RKO (cell line): ENCODE data around the gene SSNA1.

Experiments used
- DNase-seq: peaks from one replicate; pipeline ENCODE4 v3.0.0-alpha.2; 2016; ENCODE audit warnings: low spot score

Gene SSNA1

DNA sequence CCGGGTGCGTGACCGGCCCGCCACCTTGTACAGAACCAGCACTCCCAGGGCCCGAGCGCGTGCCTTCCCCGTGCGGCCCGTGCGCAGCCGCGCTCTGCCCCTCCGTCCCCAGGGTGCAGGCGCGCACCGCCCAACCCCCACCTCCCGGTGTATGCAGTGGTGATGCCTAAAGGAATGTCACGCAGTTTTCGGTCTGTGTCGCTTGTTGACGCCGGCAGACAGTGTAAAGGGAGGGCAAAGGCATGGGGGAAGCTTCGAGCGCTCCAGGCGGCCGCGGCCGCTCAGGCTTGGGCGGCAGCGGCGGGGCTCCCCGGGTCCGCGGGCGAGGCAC is 19.9 kb upstream of the SSNA1 start:
- peak; percentile 77 for DNase-seq

DNA sequence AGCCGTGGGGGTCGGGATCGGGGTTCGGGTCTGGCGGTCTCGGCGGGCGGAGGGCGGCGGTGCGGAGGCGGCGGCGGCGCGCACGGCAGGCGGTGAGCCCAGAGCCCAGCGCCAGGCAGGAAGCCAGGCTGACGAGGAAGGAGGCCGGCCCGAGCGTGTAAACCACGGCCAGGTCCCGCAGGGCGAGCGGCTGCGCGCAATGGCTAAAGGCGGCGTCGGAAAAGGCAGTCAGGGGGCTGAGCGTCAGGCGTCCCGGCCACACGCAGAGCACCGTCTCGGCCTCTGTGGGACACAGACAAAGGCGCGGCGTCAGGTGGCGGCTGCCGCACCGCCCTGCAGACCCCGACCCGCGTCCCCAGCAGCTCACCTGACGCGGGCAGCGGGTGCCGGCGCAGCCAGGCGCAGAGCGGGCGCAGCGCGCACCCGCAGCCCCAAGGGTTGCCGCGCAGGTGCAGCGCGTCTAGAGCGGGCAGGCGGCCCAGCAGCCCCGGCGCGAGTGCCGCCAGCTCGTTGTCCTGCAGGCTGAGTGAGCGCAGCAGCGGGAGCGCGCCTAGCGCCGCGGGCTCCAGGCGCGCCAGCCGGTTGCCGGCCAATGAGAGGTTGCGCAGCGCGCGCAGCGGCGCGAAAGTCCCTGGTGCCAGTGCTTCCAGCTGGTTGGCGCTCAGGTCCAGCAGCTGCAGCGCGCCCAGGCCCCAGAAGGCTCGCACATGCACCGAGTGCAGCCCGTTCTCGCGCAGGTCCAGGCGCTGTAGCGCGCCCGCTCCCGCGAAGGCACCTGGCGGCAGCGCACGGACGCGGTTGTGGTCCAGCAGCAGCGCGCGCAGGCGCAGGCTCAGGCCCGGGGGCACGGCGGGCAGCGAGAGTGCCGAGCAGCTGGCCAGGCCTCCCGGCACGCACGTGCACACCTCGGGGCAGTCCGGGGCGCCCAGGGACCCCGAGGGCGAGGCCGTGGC is 19.3 kb upstream of the SSNA1 start:
- DNase-seq, result peak; percentile 97

GRCh38 chr9:137169896-137170358 is 18.5 kb upstream of the SSNA1 start, which contains the start of gene LRRC26:
LRRC26 (minus strand) TSS chr9:137170051; CDS start chr9:137169943, 108 bp downstream.
- DNase-seq, result no peak

GRCh38 chr9:137170486-137171148 is 17.9 kb upstream of the SSNA1 start:
- DNase-seq, result no peak

DNA sequence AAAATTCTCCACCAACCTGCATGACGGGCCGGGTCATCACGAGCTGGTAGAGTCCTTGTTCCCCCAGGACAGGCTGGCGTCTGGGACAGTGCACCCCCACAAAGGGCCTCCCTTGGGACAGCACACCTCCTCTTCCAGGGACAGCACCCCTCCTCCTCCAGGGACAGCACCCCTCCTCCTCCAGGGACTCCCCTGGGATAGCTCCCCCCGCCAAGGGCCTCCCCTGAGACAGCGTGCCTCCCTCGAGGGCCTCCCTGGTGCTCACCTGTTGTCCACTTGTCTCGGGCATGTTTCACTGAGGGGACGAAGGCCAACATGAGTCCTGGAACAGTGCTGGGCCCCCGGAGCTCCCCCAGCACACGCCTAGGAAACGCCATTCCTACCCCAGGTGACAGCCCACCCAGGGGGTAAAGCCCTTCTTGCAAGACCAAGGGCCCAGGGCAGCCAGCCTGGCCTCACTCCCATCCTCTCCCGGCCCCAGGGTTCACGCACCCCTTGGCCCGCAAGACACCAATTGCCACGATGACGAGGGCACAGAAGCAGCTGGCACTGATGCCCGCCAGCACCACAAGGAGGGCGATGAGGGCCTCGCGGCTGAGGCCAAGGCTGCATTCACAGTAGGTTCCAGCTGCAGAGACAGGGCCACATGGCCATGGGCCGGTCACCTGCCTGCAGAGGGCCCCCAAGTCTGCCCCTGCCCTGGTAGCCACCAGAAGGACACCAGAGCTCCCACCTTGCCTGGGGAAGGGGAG is 17.2 kb upstream of the SSNA1 start:
- no peak for DNase-seq

GRCh38 chr9:137172901-137173795 is 15.3 kb upstream of the SSNA1 start:
- DNase-seq, result no peak

DNA sequence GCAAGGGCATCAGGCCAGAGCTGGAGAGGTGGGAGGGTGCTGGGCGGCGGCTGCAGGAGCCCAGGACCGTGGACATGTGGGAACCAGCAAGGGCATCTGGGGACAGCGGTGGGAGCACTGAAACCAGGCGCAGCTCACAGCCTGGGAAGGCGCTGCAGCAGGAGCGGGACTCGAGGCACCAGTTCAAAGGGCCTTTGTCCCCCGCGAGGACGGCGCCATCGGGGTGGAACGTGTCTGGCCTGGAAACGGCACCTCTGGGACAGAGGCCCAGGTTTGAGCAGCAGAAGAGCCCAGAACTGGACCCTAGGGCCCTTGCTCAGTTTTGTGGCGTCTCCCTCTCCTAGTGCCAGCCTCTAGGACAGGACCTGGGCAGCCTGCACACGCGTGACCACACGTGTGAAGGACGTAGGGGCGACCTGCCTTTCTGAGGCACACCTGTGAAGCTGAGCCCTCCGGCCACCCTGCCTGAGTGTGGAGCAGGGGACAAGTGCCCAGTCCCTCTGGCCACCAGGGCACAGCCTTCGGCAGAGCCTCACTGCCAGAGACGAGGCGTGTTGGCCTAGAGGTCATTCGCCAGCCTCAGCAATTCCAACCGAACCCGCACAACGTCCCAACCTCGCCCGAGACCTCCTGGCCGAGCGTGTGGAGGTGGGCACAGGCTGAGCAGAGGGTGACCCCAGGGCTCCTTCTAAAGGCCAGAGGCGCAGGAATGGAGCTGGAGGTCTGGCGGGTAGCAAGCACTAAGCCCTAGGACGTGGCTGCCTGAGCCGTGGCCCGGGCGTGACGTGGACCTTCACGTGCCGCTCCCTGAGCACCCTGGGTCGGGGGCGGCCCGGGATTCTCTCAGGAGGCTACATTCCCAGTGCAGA is 14.4 kb upstream of the SSNA1 start:
- no peak for DNase-seq

GRCh38 chr9:137174722-137175293 is 13.7 kb upstream of the SSNA1 start:
- DNase-seq, result no peak

GRCh38 chr9:137175345-137175961 is 13.0 kb upstream of the SSNA1 start:
- no peak for DNase-seq

- DNase-seq, result no peak
Observed at GRCh38 chr9:137176302-137177182, 11.9 kb upstream of the SSNA1 start.

DNA sequence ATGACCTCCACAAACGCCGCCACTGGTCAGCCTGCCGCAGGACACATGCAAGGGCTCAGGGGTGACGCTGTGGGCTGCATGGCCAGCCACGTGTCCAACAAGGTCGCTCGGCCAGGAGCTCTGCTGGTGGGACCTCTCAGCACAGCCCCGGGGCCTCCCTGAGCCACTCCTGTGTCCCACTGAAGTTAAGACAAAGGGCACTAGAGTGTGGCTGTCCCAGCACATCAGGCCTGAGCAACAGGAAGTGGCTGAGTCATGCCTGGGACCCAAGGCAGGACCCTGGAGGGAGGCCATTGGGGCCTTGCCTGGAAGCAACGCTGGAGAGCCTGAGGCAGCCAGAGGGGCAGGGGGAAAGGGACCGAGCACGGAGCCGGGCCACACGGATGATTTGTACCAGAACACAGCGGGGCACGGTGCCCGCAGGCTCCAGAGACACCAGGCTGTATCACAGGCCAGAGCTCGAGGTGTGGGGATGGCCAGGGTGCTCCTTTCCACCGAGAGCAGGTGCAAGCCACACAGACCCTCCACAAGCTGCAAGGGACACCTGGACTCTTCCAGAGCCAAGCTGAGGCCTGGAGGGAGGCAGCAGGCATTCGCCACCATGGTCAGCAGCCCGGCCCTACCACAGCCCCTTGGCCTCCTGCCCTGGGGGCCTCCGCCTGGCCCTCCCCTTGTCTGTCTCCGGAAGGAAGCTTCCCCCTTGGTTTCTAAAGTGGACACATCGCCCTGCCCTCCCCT is 10.1 kb upstream of the SSNA1 start:
- DNase-seq, result no peak

DNA sequence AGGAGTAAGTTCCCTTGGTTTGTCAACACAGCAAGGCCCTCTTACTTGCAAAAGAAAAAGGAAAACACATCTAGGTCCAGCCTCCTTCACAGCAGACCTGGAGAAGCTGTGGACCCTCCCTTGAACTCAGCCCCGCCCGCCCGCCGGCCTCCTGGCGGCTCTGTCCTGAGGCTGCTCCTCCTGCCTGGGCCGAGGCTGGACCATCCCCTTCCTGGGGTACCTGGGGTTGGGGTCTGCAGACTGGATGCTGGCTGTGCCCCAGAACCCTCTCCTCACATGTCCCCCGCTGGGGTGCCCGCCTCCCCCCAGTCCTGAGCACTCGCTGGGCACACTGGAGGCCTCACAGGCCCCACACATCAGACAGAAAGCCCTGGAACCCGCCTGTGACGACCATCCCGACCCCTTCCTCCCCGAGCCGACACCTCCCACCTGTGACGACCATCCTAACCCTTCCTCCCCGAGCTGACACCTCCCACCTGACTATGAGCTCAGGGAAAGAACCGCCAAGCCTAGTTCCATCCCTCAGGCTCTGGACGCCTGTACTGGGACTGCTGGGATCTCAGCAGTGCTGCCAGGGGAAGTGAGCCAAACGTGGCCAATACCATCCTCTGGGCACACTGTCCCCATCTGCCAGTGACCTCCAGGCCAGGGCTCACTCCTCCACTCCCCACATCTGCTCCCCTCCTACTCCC is 9.4 kb upstream of the SSNA1 start:
- DNase-seq, result no peak

- DNase-seq, result no peak
Observed at GRCh38 chr9:137179761-137180160, 8.7 kb upstream of the SSNA1 start.

- DNase-seq, result no peak
Observed at GRCh38 chr9:137180491-137180890, 8.0 kb upstream of the SSNA1 start.

DNA sequence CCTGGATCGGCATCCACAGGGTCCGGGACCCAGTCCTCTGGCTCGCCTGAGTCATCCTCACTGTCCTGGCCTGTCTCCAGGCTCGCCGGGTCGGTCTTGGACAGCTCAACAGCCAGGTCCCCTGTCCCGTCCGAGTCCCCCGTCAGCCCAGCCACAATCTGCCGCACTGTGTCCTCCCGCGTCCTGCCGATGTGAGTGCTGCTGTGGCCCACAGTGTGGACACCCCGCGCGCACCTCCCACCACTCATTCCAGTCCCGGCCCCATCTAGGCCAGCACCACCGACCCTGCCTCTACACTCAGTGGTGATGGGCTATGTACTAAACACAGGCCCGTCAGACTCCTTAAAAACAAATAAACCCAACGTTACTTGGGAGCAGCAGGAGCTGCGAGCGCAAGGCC is 6.8 kb upstream of the SSNA1 start:
- no peak for DNase-seq

DNA sequence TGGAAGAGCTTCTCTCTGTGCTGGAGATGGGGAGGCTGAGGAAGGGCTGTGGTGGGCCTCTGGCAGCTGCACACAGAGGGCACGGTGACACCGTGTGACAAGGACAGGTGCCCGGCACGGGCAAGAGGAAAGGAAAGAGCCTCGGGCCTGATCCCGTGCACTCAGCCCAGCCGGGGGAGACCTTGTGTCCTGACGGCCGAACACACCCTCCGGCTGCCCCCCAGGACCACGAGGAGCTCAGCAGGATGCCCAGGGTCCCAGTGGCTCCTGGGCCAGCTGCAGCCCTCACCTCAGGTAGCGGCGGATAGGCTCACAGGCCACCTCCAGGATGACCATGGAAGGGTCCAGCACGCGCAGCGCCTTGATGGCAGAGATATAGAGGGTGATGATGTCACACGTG is 5.6 kb upstream of the SSNA1 start:
- no peak for DNase-seq

GRCh38 chr9:137183980-137184595 is 4.4 kb upstream of the SSNA1 start:
- no peak for DNase-seq
